ENCODE results near the gene ULK4.

- TF ChIP-seq CTCF (conservative IDR thresholded peaks at IDR 0.05) (no peak), EZH2 (IDR thresholded peaks at IDR 0.05; ENCODE audit: low read depth) (no peak)
Observed at GRCh38 chr3:41234823-41235721, 726.8 kb downstream of the ULK4 start.
